HG03139 (cell line): ENCODE measurements around the gene AP2S1.
"Not testable (repeated sequence)": the region's sequence is repeated elsewhere in the genome, so short reads cannot be mapped to it uniquely, and the experiment has no call there.

Experiments used
- ATAC-seq: cut with Tn5 transposase; IDR thresholded peaks from one replicate; pipeline ENCODE4 v1.9.1; 2021; ENCODE audit not compliant: unreplicated experiment

The AP2S1 gene

DNA sequence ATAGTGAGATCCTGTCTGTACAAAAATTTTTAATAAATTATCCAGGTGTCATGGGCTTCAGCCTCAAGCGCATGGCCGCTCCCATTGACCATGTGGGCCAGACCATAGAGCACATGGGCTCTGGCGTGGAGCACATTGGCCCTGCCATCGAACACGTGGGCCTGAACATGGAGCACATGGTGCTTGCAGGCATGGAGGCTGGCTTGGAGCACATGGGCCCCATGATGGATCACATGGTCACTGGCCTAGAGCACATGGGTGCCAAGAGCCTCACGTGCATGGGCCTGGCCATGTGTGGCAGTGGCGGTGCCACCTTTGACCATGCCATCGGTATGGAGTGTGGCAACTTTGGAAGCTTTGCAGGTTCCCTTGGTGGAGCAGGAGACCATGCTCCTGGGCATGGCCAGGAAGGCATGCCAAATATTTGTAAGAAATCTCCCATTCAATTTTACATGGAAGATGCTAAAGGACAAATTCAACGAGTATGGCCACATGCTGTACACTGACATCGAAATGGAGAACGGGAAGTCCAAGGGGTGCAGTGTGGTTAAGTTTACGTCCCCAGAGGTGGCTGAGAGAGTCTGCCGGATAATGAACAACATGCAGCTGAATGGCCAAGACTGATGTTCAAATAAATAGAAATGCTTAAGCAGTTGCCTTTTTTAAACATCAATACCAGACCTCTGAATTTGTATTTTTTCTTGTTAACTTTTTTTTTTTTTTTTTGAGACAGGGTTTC is 40.9 kb downstream of the AP2S1 start:
- no peak for ATAC-seq

DNA sequence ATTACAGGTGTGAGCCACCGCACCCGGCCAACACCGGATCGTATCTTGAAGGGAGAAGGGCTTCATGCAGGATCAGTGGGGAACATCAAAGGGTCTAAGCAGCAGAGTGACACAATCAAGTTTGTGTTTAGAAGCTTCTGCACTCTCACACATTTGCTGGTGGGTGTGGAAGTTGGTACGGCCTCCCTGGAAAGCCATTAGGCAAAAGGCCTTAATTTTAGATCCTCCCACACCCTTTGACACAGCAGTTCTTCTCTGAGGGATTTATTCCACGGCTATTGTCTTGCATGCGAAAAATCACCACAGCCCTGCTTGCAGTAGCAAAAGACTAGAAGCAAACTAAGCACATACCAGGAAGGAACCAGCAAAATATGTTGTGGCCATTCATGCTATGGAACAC is 44.0 kb downstream of the AP2S1 start:
- no peak for ATAC-seq

DNA sequence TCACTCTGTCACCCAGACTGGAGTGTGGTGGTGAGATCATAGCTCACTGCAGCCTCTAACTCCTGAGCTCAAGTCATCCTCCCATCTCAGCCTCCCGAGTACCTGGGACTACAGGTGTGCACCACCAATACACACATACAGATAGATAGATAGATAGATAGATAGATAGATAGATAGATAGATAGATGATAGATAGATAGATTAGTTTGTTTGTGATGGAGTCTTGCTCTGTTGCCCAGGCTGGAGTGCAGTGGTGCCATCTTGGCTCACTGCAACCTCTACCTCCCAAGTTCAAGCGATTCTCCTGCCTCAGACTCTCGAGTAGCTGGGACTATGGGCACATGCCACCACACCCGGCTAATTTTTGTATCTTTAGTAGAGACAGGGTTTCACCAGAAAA is 46.2 kb downstream of the AP2S1 start:
- not testable (repeated sequence) for ATAC-seq

DNA sequence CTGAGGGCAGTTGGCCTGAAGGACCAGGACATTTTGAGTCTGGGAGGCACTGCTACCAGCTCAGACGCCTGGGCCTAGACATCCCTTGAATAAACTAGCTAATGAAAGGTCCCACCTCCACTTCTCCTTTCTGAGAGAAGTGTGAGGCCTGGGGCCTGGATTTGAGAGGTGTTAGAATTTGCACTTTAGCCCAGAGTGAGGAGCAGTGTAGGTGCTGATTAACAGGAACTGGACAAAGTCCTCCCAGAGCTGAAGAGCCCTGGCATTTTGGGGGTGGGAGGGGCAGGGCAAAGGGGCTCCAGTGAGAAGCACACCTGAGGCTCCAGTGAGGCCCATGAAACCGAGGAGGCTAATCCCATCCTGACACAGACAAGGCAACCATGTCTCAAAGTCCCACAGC is 47.1 kb downstream of the AP2S1 start:
- ATAC-seq, result no peak

DNA sequence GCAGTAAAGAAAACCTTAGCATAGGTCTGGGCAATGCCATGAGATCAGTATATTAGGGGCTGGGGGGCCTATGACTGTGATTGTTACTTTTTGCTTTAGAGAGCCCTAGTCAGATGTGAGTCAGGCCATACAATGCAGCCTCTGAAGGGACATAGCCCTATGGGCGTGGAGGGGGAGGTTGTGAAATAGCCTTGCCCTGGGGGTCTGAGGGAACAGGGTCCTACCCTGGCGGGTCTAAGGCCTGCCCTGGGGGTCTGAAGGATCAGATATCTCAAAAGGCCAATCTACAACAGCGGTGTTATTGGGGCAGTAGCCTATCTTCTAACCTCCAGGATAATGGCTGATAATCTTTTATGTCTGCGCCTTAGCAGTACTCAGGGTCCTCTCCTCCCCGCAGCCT is 48.5 kb downstream of the AP2S1 start:
- ATAC-seq, result no peak

DNA sequence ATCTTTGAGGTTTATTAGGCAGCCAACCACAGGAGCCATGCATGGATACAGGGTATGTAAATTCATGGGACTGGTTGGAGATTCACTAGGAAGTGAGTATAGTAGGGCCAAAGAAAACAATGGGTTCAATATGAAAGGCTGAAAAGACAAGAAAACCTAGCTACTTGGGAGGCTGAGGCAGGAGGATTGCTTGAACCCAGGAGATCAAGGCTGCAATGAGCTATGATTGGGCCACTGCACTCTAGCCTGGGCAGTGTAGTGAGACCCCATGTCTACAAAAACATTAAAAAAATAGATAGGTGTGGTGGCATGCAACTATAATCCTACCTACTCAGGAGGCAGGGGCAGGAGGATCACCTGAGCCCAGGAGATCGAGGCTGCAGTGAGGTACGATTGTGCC is 51.9 kb downstream of the AP2S1 start:
- ATAC-seq, result no peak

DNA sequence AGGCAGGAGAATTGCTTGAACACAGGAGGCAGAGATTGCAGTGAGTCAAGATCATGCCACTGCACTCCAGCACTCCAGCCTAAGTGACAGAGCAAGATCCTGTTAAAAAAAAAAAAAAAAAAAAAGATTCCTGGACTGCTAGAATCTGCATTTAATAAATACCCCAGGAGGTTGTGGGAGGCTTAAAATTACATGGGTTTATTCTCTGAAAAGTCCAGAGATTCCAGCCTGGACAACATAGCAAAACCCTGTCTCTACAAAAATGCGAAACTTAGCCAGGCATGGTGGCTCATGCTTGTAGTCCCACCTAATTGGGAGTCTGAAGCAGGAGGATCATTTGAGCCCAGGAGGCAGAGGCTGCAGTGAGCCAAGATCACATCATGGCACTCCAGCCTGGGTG is 52.8 kb downstream of the AP2S1 start:
- no peak for ATAC-seq

DNA sequence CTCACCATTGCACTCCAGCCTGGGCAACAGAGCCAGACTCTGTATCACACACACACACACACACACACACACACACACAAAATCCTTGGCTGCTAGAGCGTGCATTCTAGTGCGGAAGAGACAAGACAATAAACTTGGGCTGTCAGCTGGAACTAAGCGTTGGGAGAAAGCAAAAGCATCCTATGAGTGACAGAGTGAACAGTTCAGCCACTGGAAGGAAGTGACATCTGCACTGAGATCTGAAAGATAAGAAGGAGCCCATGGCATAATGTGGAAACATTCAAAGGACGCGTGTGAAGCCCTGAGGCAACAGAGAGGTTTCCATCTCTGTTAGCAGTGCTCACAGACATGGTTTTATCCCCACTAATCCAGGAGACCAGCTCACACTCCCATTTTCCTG is 58.7 kb downstream of the AP2S1 start:
- no peak for ATAC-seq

DNA sequence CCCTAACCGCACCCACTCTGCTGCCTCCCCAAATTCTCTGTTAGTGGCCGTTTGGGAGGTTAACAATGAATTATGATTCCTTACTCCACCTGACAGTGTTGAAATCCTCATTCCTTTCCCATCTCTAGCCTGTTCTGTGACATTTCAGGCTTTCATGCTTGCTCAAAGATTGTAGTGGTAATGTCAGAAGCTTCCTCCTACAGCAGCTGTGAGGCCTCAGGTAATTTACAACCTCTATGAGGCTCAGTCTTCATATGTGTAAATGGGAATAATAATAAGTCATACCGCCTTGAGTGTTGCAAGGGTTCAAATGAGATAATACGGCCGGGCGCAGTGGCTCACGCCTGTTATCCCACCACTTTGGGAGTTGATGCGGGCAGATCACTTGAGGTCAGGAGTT is 61.3 kb downstream of the AP2S1 start:
- no peak for ATAC-seq

DNA sequence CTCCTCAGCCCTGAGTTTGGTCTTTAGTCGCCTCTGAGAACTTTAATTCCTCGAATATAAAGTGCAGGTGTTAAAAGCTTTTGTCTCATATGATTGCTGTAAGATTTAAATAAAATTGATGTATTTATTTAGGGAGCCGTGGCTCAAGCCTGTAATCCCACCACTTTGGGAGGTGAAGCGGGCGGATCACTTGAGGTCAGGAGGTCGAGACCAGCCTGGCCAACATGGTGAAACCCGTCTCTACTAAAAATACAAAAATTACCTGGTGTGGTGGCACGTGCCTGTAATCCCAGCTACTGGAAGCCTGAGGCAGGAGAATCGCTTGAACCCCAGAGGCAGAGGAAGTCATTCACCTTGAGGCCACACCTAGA is 61.7 kb downstream of the AP2S1 start:
- ATAC-seq, result no peak

DNA sequence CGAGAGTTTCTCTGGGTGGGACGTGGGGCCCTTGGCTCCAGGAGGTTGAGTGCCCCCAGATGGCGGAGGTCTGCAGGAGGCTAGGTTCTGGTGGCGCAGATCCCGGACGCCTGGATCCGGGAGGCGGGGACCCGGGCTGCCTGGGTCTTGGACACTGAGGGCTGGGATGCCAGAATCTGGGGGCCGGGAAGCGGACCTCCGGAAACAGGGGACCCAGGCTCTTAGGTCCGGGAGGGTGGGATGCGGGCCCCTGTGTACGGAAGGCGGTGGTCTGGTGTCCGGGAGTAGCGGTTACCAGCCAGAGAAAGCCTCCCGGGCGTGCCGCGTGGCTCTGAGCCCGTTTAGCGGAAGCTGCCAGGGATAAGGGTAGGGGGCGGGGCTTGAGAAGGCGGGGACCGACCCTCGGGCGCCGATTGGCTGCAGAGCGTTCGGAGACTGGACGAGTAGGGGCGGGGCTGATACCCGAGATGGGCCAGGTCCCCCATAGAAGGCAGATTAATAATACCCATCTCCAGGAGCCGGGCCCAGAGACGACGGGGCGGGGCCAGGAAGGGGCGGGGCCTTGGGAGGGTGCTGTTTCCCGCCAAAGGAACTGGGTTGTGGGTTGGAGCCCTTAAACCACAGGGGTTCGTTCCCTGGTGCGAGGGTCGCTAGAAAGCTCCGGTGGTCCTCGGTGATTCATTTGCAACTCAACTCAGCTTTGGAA is 62.2 kb downstream of the AP2S1 start, which contains the start of gene SLC1A5:
TSS of gene SLC1A5 (minus strand) at position 333 of the 706 bp plus-strand sequence. CDS start 629 bp downstream, outside the sequence.
- ATAC-seq, result peak; percentile 67
